ENCODE results near the gene TMEM126B. TPM values are rescaled to one million over a fixed set of nuclear protein-coding genes. Genes with fewer than 3 reads are reported as not detected.
A peak's percentile ranks its signal among the peaks of the same experiment; 100 is the strongest.

Gene TMEM126B
- total RNA-seq, 4 donors from 2014 or later, result 40.2 to 63.2 (median 47.0) TPM

GRCh38 chr11:85619499-85619898 is 8.9 kb upstream of the TMEM126B start:
- Histone ChIP-seq H3K27me3 (no peaks in the 10 kb centered on the region), H3K4me3 (no peak overlapping the region), H3K9me3 (no peaks in the 10 kb centered on the region), H3K27ac (no peak overlapping the region), H3K4me1 (peaks cover 0 to 4% (median 0%) of the 10 kb centered on the region in 3 donors), H3K36me3 (no peaks in the 10 kb centered on the region)
- 96% methylated on average over 4 of the region's 6 CpGs; no CpG with 5 or more reads in 1 of the 2 donors for WGBS, 2 donors (ENCODE audit: low coverage in 1 of 2)
- ATAC-seq, result no peak
- TF ChIP-seq POLR2A (IDR thresholded peaks at IDR 0.05), result no peak
- no peak for TF ChIP-seq POLR2AphosphoS5 (IDR thresholded peaks at IDR 0.05)
- no peak for TF ChIP-seq EP300 (IDR thresholded peaks at IDR 0.05)
- TF ChIP-seq, protein P1, sequence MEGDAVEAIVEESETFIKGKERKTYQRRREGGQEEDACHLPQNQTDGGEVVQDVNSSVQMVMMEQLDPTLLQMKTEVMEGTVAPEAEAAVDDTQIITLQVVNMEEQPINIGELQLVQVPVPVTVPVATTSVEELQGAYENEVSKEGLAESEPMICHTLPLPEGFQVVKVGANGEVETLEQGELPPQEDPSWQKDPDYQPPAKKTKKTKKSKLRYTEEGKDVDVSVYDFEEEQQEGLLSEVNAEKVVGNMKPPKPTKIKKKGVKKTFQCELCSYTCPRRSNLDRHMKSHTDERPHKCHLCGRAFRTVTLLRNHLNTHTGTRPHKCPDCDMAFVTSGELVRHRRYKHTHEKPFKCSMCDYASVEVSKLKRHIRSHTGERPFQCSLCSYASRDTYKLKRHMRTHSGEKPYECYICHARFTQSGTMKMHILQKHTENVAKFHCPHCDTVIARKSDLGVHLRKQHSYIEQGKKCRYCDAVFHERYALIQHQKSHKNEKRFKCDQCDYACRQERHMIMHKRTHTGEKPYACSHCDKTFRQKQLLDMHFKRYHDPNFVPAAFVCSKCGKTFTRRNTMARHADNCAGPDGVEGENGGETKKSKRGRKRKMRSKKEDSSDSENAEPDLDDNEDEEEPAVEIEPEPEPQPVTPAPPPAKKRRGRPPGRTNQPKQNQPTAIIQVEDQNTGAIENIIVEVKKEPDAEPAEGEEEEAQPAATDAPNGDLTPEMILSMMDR (IDR thresholded peaks at IDR 0.05), result no peak

DNA sequence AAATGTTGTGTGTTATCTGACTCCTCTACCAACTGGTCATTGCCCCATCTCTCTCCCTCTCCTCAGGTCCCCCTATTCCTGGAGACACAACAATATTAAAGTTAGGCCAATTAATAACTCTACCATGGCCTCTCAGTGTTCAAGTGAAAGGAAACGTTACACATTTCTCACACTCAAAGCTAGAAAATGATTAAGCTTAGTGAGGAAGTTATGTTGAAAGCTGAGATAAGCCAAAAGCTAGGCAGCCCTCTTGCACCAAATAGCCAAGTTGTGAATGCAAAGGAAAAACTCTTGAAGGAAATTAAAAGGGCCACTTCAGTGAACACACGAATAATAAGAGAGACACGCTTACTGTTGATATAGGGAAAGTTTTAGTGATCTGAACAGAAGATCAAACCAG is 8.1 kb upstream of the TMEM126B start:
- Histone ChIP-seq H3K36me3 (no peaks in the 10 kb centered on the region), H3K4me1 (peaks cover 0 to 11% (median 0%) of the 10 kb centered on the region in 3 donors), H3K9me3 (no peaks in the 10 kb centered on the region), H3K4me3 (no peak overlapping the region), H3K27ac (no peak overlapping the region), H3K27me3 (no peaks in the 10 kb centered on the region)
- TF ChIP-seq EP300 (IDR thresholded peaks at IDR 0.05), result no peak
- ATAC-seq, result no peak
- 75 to 84% methylated on average over 2 to 3 of the region's 3 CpGs for WGBS, 2 donors (ENCODE audit: low coverage in 1 of 2)

GRCh38 chr11:85626496-85626895 is 1.9 kb upstream of the TMEM126B start:
- 15 to 17% methylated on average over 2 of the region's 2 CpGs for WGBS, 2 donors (ENCODE audit: low coverage in 1 of 2)
- ATAC-seq, result no peak
- Histone ChIP-seq H3K27me3 (no peaks in the 10 kb centered on the region), H3K9me3 (no peaks in the 10 kb centered on the region), H3K36me3 (peaks cover 0 to 10% of the 10 kb centered on the region in 2 donors), H3K4me1 (peaks cover 5 to 52% (median 7%) of the 10 kb centered on the region in 3 donors), H3K4me3 (peak overlapping the region; percentile 78 to 79), H3K27ac (peak overlapping the region; percentile 91 to 96 (median 95))
- TF ChIP-seq POLR2AphosphoS5 (IDR thresholded peaks at IDR 0.05) (no peak), EP300 (IDR thresholded peaks at IDR 0.05) (no peak), POLR2A (IDR thresholded peaks at IDR 0.05) (no peak)
- TF ChIP-seq, protein P1 (IDR thresholded peaks at IDR 0.05), result no peak

- 0% methylated on average over 3 to 13 of the region's 23 CpGs for WGBS, 2 donors (ENCODE audit: low coverage in 1 of 2)
- Histone ChIP-seq H3K36me3 (peaks cover 0 to 19% of the 10 kb centered on the region in 2 donors), H3K4me1 (peaks cover 5 to 52% (median 7%) of the 10 kb centered on the region in 3 donors), H3K27me3 (no peaks in the 10 kb centered on the region), H3K9me3 (no peaks in the 10 kb centered on the region), H3K27ac (peak within 1 kb of the TSS; percentile 91 to 96 (median 95)), H3K4me3 (peak within 1 kb of the TSS; percentile 78 to 79)
- peak; percentile 38 for TF ChIP-seq POLR2AphosphoS5 (IDR thresholded peaks at IDR 0.05)
- TF ChIP-seq, protein P1 (IDR thresholded peaks at IDR 0.05), result no peak
- ATAC-seq, result peak; percentile 6
These were observed 928 bp upstream of the TMEM126B start, which contains the start of gene DLG2 for GRCh38 chr11:85627332-85627997. Gene DLG2, minus strand, starts transcription at chr11:85627344.

GRCh38 chr11:85628771-85629341 is 463 bp downstream of the TMEM126B start:
- TF ChIP-seq POLR2A (IDR thresholded peaks at IDR 0.05), result no peak
- no peak for TF ChIP-seq POLR2AphosphoS5 (IDR thresholded peaks at IDR 0.05)
- TF ChIP-seq EP300 (IDR thresholded peaks at IDR 0.05), result no peak
- TF ChIP-seq, protein P1 (IDR thresholded peaks at IDR 0.05), result no peak
- peak overlapping the region; percentile 65 to 96 (median 95) for H3K27ac ChIP-seq
- no peaks in the 10 kb centered on the region for H3K27me3 ChIP-seq
- peak overlapping the region; percentile 78 to 79 for H3K4me3 ChIP-seq
- ATAC-seq, result peak; percentile 5
- peaks cover 0 to 20% of the 10 kb centered on the region in 2 donors for H3K36me3 ChIP-seq
- peaks cover 5 to 52% (median 7%) of the 10 kb centered on the region in 3 donors for H3K4me1 ChIP-seq
- H3K9me3 ChIP-seq, result no peaks in the 10 kb centered on the region
- 0 to 1% methylated on average over 11 to 13 of the region's 13 CpGs for WGBS, 2 donors (ENCODE audit: low coverage in 1 of 2)

All from gastroesophageal sphincter (tissue), 4 donors.